GM19238 (cell line): ENCODE measurements around the gene ADAMTS1.

ENCODE experiments used
- DNase-seq: peaks from one replicate; pipeline ENCODE4 v3.0.0; 2011; ENCODE audit warnings: low spot score; ENCODE audit not compliant: insufficient read length

ADAMTS1 gene

GRCh38 chr21:26813426-26813998 lies 31.7 kb downstream of the ADAMTS1 start:
- DNase-seq = no peak

DNA sequence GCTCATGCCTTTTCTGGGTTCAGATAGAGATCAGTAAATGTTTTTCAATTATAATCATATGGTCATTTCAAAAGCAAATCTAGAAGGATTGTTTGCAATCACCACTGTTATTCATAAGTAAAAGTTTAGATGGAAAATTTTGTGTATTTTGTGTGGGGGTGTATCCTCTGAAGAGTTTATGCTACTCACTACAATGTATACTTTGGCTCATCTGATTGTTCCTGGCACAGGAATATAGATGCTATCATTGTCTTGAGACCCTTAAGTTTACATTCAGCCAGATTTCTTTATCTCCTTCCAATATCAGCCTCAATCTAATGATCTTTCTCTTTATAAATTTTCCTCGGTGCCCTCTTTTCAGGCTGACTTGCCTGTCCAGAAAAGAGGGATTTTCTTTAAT lies 33.0 kb downstream of the ADAMTS1 start:
- no peak for DNase-seq

DNA sequence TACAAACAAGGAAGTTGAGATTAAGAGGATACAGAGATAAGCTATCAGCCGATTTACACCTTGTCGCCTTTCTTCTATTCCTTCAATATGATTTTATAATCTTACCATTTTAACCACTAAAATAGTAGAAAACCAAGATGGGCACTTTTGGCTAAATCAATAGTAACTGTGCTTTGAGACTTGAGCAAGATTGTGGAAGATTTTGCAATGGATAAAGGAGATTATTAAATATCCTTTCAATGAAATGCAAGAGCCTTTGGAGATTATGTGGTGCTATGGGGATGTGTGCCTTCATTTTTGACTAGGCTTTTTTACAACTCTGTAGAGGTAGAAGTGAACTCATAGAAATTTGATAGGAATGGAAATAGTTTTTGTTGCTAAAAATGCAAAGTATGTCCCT lies 33.7 kb downstream of the ADAMTS1 start:
- no peak for DNase-seq

DNA sequence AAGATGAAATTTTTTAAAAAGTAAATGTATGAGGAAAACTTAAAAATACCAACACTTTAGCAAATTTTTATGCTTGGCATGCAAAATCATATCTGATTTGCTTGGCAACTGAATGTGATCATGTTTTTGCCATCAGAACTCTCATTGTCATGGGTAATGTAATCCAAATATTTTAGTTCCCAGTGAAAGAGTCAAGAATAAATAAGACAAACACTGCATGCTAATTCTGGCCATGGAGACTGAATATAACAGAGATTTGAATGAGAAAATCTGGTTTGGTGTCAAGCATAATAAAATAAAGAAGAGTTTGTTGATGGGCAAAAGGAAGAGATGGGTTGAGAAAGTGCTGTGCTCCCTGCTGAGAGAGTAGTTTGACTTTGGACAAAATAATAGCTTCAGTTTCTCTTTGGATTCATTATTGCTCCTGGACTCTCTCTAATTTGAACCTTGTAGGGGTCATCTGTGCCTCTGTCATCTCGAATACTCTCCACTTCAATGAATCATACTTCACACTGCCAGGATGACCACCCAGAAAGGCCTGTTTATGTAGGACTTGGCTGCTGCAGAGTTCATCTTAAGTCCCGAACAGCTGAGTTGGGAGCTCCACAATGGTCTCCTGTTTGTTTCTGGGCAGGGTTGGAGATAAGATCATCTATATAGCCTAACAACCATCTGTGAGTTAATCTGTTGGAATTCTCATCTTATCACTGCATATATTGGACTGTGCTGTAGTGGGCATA lies 34.4 kb downstream of the ADAMTS1 start:
- DNase-seq = no peak

GRCh38 chr21:26810266-26810665 lies 34.9 kb downstream of the ADAMTS1 start:
- no peak for DNase-seq

DNA sequence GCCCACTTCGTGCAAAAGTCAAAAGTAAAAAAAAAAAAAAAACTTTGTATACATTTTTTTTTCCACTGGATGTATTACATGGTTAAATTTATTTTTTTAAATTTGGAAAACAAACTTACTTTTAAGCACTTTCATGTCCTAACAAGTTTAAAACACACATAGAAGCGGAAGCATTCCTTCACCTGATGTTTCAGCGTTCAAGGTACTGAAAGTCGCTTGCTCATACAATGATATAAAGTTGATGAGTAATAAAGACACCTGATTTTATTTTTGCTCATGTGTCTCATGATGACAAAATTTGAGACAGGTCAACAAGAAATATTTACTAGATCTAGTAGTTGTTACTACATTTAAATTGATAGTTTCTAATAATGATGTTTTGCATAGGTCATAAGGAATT lies 35.5 kb downstream of the ADAMTS1 start:
- no peak for DNase-seq

DNA sequence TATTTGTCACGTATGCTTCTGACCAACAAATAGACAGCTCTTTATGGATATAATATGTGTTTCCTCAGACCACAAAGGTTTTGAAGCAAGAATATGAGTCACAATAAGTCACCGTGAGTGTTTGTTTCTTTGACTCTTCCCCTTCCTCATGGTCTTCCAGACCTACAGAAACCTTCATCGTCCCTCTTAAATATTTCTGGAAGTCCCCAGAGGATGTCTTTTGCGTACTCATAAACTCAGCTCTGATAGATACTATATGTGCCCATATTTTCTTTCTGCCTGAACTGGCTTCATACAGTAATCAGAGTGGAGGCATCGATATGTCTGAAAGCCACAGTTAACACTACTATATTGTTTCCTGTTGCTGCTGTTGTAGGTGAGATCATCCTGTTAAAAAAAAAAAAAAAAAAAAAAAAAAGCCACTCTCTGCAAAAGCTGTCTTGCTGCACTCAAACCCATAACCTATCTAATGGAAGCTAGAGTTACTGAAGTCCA lies 38.4 kb downstream of the ADAMTS1 start:
- DNase-seq = no peak

- DNase-seq = no peak
Observed at GRCh38 chr21:26804895-26805609, 40.2 kb downstream of the ADAMTS1 start.

DNA sequence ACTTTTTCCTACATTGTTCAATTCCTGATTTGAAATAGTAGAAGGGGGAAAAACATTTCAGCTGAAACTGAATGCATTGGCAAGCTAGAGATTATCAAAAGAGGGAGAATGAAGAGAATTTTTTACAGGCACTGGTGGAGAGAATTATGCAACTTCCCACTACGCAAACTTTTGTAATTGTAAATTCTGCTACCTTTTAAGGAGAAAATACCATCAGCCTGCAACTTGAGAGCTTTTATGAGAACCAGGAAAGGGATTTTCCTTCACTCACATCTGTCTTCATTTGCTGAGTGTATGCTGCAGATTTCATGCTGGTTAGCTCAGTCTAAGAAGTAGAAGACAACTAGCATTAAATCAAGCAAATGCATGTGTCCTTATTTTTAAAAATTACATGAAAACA lies 43.7 kb downstream of the ADAMTS1 start:
- no peak for DNase-seq

DNA sequence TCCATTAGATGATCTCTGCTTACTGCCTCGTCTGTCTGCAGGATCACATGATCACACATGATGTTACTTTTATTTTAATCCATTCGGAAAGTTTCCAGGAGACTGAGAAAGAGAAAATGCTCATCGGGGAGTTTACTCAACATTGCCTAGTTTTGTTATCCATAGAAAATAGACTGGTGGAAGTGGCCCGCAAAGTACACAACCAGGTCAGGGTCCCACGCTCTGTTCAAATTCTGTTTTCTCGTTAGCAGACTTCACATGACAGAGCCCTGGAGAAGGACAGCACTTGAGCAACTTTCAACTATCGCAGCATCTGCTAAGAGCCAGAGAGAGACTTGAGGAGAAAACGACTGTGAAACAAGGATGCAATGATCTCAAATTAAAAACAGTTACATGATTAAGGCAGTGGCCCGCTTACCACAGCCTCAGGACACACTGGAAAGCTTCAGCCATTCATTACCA lies 44.2 kb downstream of the ADAMTS1 start:
- DNase-seq = no peak

DNA sequence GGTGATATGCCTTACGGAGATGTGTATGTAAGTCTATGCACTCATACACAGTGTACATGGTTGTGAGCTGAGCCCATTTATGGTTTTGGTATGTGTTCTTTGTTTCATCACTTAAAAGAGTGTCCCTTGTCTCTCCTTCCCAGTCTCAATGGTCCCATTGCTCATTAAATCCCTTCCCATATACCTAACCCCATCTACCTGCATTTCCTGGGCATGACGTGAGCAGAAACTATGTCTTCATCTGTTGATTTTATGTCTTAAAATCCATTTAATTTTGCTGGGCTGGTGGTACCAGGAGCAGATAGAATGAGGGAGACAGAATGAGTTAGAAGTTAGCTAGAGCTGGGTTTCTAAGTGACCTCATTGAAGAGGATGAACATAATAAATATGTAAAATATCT lies 44.8 kb downstream of the ADAMTS1 start:
- DNase-seq = no peak

GRCh38 chr21:26800001-26800400 lies 45.2 kb downstream of the ADAMTS1 start:
- DNase-seq = no peak

- DNase-seq = no peak
Observed at GRCh38 chr21:26798856-26799751, 46.1 kb downstream of the ADAMTS1 start.

- DNase-seq = no peak
Observed at GRCh38 chr21:26797878-26798456, 47.2 kb downstream of the ADAMTS1 start.

DNA sequence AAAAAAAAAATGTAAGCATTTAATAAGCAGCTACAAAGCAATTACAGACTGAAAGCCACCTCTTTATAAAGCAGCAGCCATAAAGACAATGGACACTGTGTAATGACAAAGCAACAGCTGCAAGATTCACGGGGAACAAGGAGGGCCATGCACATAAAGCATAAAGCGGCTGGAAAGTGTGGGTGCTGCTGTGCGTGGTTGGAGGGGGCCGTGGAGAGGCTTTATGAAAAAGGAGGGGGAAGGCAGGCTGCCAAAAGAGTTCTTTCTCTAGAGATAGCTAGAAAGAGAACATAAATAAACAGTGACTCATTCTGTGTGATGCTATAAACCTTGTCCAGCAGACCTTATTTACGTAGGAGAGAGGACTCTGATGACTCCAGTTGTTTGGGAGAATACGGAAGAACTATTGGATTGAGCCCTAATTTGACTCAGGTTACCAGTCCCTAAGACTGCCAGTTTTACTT lies 49.3 kb downstream of the ADAMTS1 start:
- DNase-seq = no peak

DNA sequence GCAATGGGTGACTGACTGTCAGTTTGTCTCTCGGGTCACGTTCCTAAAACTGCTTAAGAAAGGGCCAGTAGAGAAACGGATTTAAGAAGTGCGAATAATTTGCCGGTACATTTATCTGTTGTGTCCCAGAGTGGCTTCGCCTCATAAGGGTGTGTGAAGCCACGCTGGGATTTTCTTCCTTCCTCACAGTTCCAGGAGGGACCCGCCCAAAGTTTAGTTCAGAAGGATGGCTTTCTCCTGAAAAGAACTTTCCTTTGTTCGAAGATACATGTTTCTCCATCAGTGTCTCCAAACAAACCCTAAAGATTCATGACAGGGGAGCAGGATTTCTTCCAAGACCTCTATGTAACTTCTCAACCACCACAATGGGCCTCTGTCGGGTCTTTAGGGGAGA lies 49.8 kb downstream of the ADAMTS1 start:
- no peak for DNase-seq

DNA sequence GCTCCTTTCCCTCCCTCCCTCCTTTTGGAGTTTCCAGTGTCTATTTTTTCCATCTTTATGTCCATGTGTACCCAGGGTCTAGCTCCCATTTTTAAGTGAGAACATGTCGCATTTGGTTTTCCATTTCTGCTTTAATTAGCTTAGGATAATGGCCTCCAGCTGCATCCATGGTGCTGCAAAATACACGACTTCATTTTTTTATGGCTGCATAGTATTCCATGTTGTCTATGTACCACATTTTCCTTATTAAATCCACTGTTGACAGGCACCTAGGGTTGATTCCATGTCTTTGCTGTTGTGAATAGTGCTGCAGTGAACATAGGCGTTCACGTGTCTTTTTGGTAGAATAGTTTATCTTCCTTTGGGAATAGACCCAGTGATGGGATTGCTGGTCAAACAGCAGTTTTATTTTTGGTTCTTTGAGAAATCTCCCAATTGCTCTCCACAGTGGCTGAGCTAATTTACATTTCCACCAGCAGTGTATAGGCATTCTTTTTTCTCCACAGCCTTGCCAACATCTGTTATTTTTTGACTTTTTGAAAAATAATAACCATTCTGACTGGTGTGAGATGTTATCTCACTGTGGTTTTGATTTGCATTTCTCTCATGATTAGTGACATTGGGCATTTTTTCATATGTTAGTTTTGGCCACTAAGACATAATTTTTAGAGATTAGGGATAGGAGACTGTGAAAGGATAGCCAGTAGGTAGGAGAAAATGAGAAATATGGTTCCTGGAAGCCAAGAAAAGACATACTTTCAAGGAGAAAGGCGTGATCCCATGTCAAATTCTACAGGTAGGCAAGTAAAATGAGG lies 50.4 kb downstream of the ADAMTS1 start:
- no peak for DNase-seq

DNA sequence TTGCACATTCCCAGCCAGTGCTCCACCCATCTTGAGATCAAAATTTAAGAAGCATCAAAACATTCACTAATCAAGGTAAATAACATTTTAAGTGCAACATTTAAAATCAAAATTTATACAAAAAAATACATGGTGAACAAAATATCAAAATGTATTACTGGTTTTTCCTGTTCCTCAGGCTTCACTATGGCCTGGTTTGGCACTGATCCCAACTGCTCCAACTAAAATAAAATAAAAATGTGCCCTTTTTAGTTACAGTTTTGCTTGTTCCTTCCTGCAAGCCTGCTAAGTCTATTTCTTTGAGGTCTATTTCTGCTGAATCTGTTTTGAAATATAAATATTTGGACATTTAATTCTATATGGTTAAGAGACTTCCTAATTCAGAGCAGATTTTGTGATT lies 54.9 kb downstream of the ADAMTS1 start:
- no peak for DNase-seq

DNA sequence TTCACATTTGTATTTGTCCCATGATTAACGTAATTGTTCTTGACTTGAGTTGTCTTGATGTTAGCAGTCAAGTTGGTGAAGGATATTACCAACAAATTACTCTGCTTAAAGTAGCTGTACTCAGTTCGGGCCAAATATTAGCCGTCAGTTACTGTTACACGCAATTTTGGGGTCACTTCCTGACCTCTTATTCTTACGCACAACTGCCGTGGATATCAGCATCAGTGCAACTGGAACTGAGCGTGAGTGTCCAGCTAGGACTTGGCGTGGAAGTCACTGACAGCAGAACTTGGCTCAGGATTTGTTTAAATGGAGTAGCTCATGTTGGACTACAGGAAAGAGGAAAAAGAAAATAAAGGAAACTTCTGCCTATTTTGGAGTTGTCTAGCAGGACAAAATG lies 56.4 kb downstream of the ADAMTS1 start:
- no peak for DNase-seq
